ENCODE measurements around the gene SKP2.

GRCh38 chr5:36193746-36194145 is 41.8 kb downstream of the SKP2 start:
- TF ChIP-seq EP300 (IDR thresholded peaks at IDR 0.05) (no peak), CTCF (IDR thresholded peaks at IDR 0.05) (no peak), POLR2A (IDR thresholded peaks at IDR 0.05; ENCODE audit: low read length) (no peak), JUNB (IDR thresholded peaks at IDR 0.05) (no peak)

Measured in A549 (cell line).